OCI-LY1 (cell line): ENCODE data around the gene VPS33B.

Source experiments
- H2AFZ ChIP-seq: fragments of 200-600 bp; sonication (generic), shearing (Covaris generic); 2 replicates; pipeline ENCODE4 v1.6.0; 2014; ENCODE audit warnings: antibody characterized with exemption, mild to moderate bottlenecking, low read length
- H3F3A ChIP-seq: fragments of 200-600 bp; sonication (generic), shearing (Covaris generic); 2 replicates; pipeline ENCODE4 v1.6.0; 2014; ENCODE audit warnings: mild to moderate bottlenecking, antibody characterized with exemption, low read length, moderate library complexity; ENCODE audit not compliant: insufficient read depth
- H3K27ac ChIP-seq: fragments of 200-600 bp; sonication (generic); 2 replicates; pipeline ENCODE4 v1.5.1; 2014; ENCODE audit warnings: low read length, mixed run types, mild to moderate bottlenecking, low read depth; ENCODE audit not compliant: poor library complexity, severe bottlenecking
- H3K27me3 ChIP-seq: fragments of 200-600 bp; sonication (generic); 2 replicates; pipeline ENCODE4 v1.6.0; 2014; ENCODE audit warnings: antibody characterized with exemption, mild to moderate bottlenecking, low read length, moderate library complexity; ENCODE audit not compliant: insufficient read depth
- H3K36me3 ChIP-seq: fragments of 200-600 bp; sonication (generic); 2 replicates; pipeline ENCODE4 v1.6.1; 2014; ENCODE audit warnings: mild to moderate bottlenecking, antibody characterized with exemption, low read length, moderate library complexity, mixed read lengths; ENCODE audit not compliant: insufficient read depth
- H3K4me1 ChIP-seq: fragments of 200-600 bp; sonication (generic); 2 replicates; pipeline ENCODE4 v1.5.1; 2014; ENCODE audit warnings: mild to moderate bottlenecking, low read length, moderate library complexity; ENCODE audit not compliant: insufficient read depth, severe bottlenecking
- H3K4me2 ChIP-seq: fragments of 200-600 bp; sonication (generic), shearing (Covaris generic); 2 replicates; pipeline ENCODE4 v1.6.1; 2014; ENCODE audit warnings: low read length
- H3K4me3 ChIP-seq: fragments of 200-600 bp; sonication (generic); 2 replicates; pipeline ENCODE4 v1.5.1; 2014; ENCODE audit warnings: low read length, low read depth, mild to moderate bottlenecking, mixed read lengths; ENCODE audit not compliant: poor library complexity, severe bottlenecking
- H3K79me2 ChIP-seq: fragments of 200-600 bp; shearing (Covaris generic); 2 replicates; pipeline ENCODE4 v1.6.1; 2016; ENCODE audit warnings: mixed run types, low read length, mixed read lengths; ENCODE audit not compliant: insufficient read depth
- H3K9ac ChIP-seq: fragments of 200-600 bp; sonication (generic), shearing (Covaris generic); 2 replicates; pipeline ENCODE4 v1.6.1; 2014; ENCODE audit warnings: mild to moderate bottlenecking, low read length, mixed read lengths
- H3K9me2 ChIP-seq: fragments of 200-600 bp; sonication (generic), shearing (Covaris generic); 2 replicates; pipeline ENCODE4 v1.6.1; 2014; ENCODE audit warnings: low read depth, mild to moderate bottlenecking, low read length, mixed read lengths
- H3K9me3 ChIP-seq: fragments of 200-600 bp; shearing (Covaris generic); 2 replicates; pipeline ENCODE4 v1.6.1; 2014; ENCODE audit warnings: low read length, mixed read lengths
- H4K20me1 ChIP-seq: fragments of 200-600 bp; sonication (generic), shearing (Covaris generic); 2 replicates; pipeline ENCODE4 v1.6.0; 2016; ENCODE audit warnings: mild to moderate bottlenecking, low read length; ENCODE audit not compliant: insufficient read depth
- CTCF ChIP-seq: fragments of 200-600 bp; sonication (generic), shearing (Covaris generic); IDR thresholded peaks from 2 replicates; pipeline ENCODE4 v1.5.1; 2017; ENCODE audit warnings: mild to moderate bottlenecking, antibody characterized with exemption, low read length, moderate library complexity, mixed read lengths
- EZH2 ChIP-seq: fragments of 200-600 bp; sonication (generic), shearing (Covaris generic); IDR thresholded peaks from 2 replicates; pipeline ENCODE4 v1.8.0; 2017; ENCODE audit warnings: borderline replicate concordance, mixed run types, mild to moderate bottlenecking, antibody characterized with exemption, low read length, moderate library complexity, mixed read lengths

VPS33B gene

GRCh38 chr15:91055548-91056331, 33.3 kb upstream of the VPS33B start:
- no peak overlapping the region for H3K27ac ChIP-seq
- no peak overlapping the region for H3K4me2 ChIP-seq
- no peaks in the 10 kb centered on the region for H3K9me3 ChIP-seq
- no peaks in the 10 kb centered on the region for H3K36me3 ChIP-seq
- no peak overlapping the region for H3K4me3 ChIP-seq
- no peaks in the 10 kb centered on the region for H3K27me3 ChIP-seq
- no peak overlapping the region for H3K9ac ChIP-seq
- H3F3A ChIP-seq = no peaks in the 10 kb centered on the region
- H3K9me2 ChIP-seq = no peaks in the 10 kb centered on the region
- TF ChIP-seq EZH2 (no peak), CTCF (peak; percentile 89)
- no peaks in the 10 kb centered on the region for H4K20me1 ChIP-seq
- no peaks in the 10 kb centered on the region for H3K79me2 ChIP-seq
- H2AFZ ChIP-seq = no peak overlapping the region
- no peaks in the 10 kb centered on the region for H3K4me1 ChIP-seq

GRCh38 chr15:91054816-91055215, 32.4 kb upstream of the VPS33B start:
- no peaks in the 10 kb centered on the region for H3K9me3 ChIP-seq

GRCh38 chr15:91051248-91051647, 28.9 kb upstream of the VPS33B start:
- Histone ChIP-seq H4K20me1 (no peaks in the 10 kb centered on the region), H3K27ac (no peak overlapping the region), H3K36me3 (no peaks in the 10 kb centered on the region), H3F3A (no peaks in the 10 kb centered on the region), H3K9me2 (no peaks in the 10 kb centered on the region), H3K27me3 (0 out of 2 replicates have a peak, but pooled peaks cover 4% of the 10 kb centered on the region), H3K4me2 (no peak overlapping the region), H3K9ac (no peak overlapping the region), H3K9me3 (no peaks in the 10 kb centered on the region), H3K79me2 (no peaks in the 10 kb centered on the region), H3K4me3 (no peak overlapping the region), H3K4me1 (no peaks in the 10 kb centered on the region), H2AFZ (no peak overlapping the region)
- TF ChIP-seq EZH2 = no peak
- no peak for TF ChIP-seq CTCF

More at GRCh38 chr15:91054816-91055215, 32.4 kb upstream of the VPS33B start:
- no peak overlapping the region for H3K4me3 ChIP-seq
- no peaks in the 10 kb centered on the region for H3K27me3 ChIP-seq
- H2AFZ ChIP-seq = no peak overlapping the region
- no peaks in the 10 kb centered on the region for H3K4me1 ChIP-seq
- no peaks in the 10 kb centered on the region for H4K20me1 ChIP-seq
- no peak overlapping the region for H3K27ac ChIP-seq
- H3K4me2 ChIP-seq = no peak overlapping the region
- no peaks in the 10 kb centered on the region for H3K9me2 ChIP-seq
- H3K9ac ChIP-seq = no peak overlapping the region
- H3K36me3 ChIP-seq = no peaks in the 10 kb centered on the region
- TF ChIP-seq CTCF (no peak), EZH2 (no peak)
- H3F3A ChIP-seq = no peaks in the 10 kb centered on the region
- no peaks in the 10 kb centered on the region for H3K79me2 ChIP-seq
